Activated CD4-positive, alpha-beta T cell treated with anti-CD3 and anti-CD28 coated beads, Interleukin-2, amount 50 U/mL, for 4 hours (primary cell): ENCODE measurements around the gene DUSP1.
"Not testable (repeated sequence)": the region's sequence is repeated elsewhere in the genome, so short reads cannot be mapped to it uniquely, and the experiment has no call there.

ENCODE experiments used
- DNase-seq, 2 experiments: peaks; one replicate each; pipeline ENCODE4 v3.0.0-alpha.2; 2020

DUSP1 gene, protein sequence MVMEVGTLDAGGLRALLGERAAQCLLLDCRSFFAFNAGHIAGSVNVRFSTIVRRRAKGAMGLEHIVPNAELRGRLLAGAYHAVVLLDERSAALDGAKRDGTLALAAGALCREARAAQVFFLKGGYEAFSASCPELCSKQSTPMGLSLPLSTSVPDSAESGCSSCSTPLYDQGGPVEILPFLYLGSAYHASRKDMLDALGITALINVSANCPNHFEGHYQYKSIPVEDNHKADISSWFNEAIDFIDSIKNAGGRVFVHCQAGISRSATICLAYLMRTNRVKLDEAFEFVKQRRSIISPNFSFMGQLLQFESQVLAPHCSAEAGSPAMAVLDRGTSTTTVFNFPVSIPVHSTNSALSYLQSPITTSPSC

DNA sequence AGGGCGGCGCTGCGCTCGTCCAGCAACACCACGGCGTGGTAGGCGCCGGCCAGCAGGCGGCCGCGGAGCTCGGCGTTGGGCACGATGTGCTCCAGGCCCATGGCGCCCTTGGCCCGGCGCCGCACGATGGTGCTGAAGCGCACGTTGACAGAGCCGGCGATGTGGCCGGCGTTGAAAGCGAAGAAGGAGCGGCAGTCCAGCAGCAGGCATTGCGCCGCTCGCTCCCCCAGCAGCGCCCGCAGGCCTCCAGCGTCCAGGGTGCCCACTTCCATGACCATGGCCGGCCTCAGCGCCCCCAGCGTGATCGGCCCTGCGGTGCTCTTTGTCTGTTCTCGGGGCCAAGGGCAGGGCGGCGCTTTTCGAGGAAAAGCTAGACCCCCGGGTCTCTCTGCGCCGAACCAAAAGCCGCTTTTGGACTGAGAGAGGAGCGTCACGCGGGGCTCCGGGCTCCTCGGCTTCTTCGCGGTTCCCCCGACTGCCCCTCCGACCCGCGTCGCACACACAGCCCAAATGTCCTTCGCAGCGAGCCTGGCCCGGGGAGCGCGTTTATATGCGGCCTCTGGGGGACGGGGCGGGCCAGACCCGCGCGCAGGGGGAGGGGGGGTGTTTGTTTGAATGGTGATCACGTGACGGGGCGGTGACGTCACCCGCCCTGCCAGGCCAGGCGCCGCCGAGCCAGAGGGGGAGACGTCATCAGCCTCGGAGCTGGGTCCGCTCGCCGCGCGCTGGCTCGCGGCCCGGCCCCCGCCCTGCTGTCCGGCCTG, at the start of gene DUSP1:
TSS of gene DUSP1 (minus strand) at position 521 of the 764 bp plus-strand sequence. CDS start at position 278, 243 bp downstream.
- DNase-seq, result peak; percentile 96

DNA sequence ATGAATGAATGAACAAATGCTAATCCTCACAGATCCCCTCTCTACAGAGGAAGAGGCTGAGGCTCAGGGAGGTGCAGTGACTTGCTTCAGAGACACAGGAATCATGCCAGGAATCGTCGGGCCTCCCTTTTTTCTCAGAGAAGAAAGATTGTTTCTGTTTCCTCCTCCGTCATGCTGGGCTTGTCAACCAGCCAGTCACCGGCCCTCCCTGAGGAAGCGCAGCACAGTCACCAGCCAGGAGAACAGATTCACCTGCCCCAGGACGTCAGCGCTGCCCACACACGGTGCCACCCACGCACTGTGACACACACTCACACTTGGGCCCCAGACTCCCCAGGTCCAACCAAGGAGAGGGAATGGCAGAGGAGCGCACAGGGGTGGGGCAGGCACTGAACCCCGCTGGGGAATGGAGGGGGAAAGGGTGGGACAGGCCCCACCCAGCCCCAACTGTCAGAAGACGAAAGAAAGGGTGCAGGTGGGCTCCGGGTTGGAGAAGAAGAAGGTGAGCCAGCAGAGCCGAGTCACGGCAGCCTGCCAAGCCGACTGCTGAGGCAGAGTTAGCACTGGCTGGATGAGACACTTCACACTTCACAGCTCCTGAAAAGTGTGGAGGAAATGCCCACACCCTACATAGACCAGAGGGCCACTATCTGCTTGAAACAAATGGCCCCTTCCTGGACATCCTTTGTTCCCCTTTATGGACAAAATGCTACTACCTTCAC, 49.2 kb upstream of the DUSP1 start:
- DNase-seq, result peak; percentile 54 to 60

DNA sequence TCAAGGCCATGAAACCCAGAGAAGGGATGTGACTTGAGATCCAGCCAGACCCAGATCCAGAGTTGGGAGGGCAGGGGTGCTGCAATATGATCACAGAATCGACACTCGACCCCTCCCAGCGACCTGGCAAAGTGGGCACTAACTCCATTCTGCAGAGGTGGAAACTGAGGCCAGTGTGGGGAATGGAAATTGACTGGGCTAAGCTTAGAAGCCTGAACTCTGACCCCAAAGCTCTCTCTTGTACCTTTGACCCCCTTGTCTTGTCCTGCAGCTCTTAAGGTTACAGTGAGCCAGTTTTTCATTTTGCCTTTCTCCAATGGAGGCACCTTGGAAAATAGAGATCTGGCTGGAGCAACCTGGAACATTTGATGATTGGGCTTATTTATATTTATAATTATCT, 48.6 kb upstream of the DUSP1 start:
- DNase-seq, result no peak

DNA sequence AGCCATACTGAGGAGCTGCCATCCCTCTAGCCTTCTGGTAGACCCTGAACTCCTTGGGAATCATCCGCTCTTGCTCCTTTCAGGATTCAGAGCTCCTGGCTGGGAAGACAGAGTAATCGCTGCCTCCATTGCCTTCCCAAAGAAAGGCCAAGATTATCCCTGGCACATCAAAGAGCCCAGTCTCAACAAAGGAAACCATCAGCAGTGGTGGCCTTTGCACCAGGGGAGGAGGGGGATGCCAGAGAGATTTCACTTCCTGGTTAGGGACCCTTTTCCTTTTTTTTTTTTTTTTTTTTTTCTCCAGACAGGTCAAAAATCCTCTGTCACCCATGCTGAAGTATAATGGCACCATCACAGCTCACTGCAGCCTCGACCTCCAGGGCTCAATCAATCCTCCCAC, 47.1 kb upstream of the DUSP1 start:
- no peak for DNase-seq

DNA sequence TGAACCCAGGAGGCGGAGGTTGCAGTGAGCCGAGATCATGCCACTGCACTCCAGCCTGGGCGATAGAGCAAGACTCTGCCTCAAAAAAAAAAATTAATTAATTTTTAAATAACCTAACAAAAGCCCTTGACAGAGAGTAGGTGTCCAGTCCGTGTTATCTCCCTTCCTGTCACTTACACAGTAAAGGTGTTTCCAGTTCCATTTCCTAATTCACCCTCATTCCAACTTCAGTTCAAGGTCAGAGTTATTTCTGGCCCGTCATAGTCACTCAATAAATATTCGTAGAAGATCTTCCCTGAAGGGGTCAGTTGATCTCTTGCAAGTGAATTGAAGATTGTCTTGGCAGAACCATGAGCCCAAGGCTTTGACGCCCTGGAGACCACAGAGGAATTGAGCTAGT, 46.7 kb upstream of the DUSP1 start:
- no peak for DNase-seq

DNA sequence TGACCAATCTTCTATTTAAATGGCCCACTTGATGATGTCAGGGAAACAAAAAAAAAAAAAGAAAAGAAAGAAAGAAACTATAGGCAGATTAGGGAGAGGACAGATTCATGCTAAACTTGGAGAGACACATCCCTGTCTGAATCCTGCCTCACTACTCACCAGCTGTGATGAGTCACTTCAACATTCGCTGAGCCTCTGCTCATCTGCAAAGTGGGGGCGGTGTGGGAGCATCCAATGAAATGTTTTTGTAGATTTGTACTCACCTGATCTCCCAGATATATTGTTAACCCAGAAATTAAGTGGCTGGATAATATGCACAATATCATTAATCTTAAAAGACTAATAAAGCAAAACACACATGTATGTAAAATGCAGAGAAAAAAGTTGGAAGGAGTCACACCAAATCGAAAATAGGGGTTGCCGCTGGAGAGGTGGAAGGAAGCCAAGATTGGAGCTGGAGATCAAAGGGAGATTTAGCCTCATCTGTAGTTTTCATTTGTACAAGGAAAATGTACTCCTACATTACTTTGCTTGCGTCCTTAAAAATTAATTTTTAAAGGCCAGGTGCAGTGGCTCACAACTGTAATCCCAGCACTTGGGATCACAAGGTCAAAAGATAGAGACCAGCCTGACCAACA, 46.0 kb upstream of the DUSP1 start:
- no peak for DNase-seq

DNA sequence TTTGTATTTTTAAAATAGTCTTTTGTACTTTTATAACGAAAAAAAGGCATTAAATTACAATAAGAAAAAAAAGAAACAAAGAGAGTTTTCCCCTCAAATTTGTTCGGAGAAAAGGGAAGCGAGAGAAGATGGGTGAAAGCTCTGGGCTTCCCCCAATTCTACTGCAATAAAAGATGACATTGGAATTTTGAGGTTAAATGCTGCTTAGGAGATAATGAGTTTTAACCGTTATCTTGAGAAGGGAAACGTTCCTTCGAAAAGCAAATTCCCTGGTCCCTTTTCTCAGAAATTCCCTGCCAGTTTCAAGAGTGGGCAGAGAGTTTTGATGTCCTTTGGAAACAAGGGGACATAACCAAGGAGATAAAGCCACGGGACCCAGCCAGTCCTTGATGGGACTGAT, 44.6 kb upstream of the DUSP1 start:
- no peak for DNase-seq

DNA sequence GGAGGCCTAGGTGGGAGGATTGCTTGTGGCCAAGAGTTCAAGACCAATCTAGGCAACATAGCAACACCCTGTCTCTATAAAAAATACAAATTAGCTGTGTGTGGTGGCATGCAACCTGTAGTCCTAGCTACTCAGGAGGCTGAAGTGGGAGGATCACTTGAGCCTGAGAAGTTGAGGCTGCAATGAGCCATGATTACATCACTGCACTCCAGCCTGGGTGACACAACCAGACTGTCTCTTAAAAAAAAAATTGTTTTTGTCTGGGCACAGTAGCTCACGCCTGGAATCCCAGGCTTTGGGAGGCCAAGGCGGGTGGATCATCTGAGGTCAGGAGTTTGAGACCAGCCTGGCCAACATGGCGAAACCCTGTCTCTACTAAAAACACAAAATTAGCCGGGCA, 40.0 kb upstream of the DUSP1 start:
- not testable (repeated sequence) for DNase-seq

DNA sequence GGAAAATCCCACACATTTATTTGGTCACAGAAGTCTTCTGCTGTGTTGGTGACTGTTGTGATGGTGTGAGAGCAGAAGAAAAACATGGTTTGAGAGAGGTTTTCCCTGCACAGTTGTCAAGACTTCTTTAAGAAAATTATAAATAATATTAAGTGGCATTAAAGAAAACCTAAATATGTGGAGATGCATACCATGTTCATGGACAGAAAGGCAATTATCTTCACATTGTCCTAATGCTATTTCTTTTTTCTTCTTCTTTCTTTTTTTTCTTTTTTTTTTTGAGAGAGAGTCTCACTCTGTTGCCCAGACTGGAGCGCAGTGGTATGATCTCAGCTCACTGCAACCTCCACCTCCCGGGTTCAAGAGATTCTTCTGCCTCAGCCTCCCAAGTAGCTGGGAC, 38.8 kb upstream of the DUSP1 start:
- DNase-seq, result no peak

DNA sequence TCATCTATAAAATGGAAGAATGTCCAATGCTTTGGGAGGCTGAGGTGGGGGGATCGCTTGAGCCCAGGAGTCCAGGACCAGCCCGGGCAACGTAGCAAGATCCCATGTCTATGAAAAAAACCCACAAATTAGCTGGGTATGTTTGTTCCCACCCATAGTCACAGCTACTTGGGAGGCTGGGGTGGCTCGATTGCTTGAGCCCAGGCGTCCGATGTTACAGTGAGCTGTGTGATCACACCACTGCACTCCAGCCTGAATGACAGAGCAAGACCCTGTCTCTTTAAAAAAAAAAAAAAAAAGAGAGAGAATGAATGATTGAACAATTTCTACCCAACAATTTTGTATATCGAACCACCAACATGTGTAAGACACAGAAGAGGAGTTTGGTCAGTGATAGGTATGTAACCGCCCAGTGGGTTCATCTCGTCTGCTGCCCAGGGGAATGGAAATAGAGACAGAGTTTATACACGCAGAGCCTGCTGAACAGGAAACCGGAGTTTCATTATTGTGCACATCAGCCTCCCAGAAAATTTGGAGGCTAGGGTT, 36.8 kb upstream of the DUSP1 start:
- no peak for DNase-seq

DNA sequence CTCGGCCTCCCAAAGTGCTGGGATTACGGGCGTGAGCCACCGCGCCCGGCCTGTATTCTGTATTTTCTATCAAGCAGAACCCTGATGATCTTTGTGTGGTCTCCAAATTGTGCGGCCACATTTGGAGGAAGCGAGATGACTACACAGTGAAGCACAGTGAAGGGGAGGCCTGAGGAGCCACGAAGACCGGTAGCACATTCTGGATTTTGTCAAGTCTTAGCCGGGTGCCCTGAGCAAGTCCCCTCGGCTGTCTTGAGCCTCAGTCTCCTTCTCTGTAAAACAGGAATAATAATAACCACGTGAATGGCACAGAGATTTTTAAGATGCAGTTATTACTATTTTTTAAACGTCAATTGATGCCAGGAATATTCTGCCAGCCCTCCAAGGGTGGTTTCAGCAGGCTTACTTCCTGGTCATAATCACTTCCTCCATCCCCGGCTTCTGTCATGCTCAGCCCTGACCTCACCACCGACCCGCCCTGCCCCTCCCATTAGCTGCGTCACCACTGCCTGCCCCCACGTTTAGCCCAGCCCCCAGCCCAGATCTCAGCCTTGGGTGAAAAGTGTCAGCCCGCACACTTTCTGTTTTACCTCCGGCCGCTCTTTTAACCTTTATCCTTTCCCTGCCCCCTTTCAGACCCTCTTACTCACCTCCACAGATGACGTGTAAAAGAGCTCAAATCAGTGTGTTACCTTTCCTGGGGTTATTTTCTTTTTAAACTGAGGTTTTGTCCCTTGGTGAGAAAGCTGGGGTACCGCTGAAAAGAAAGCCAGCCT, 36.1 kb upstream of the DUSP1 start:
- peak; percentile 85 to 88 for DNase-seq

DNA sequence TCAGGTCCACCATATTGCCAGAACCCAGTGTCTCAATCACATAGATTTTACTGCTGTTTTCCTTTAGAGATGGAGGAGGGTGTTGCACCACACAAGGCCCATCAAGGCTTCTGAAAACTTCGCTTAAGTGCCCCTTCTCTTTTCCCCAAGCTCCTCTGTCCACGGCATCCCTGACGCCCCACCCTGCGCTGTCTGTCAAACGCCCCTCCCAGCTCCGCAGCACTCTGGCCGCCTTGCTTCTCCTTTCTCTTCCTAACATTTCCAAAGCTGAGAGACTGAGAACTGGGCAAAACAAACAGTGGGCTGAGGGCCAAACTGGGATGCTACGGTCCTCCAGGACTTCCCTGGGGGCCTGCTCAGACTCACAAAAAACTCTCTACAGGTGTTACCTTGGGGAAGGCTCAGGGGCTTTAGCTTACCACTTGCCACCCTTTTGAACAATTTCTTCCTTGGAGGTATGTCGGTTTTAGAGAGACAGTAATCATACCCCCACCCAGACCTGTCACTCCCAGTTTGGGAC, 34.8 kb upstream of the DUSP1 start:
- DNase-seq, result no peak

DNA sequence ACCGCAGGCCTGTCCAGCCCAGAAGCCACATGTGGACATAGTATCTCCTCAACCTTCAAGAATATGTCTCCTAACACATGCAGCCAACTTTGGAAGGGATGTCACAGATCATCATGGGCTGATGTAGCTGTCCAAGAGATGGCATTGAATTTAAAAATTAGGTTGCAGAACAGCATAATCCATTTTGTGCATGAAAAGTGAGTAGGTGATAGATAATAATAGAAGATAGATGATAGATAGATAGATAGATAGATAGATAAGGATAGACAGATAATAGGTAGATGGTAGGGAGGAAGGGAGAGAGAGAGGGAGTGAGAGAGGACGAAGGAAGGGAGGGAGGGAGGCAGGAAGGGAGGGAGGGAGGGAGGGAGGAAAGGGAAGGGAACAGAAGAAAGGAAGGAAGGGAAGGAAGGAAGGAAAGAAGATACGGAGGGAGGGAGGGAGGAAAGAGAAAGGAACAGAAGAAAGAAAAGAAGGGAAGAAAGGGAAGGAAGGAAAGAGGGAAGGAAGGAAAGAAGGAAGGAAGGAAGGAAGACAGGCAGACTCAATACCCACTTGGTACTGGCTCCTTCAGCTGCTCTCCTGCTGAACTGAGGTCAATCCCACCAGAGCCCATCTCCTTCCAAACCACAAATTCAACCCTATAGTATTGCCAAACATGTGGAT, 34.2 kb upstream of the DUSP1 start:
- DNase-seq, result no peak

DNA sequence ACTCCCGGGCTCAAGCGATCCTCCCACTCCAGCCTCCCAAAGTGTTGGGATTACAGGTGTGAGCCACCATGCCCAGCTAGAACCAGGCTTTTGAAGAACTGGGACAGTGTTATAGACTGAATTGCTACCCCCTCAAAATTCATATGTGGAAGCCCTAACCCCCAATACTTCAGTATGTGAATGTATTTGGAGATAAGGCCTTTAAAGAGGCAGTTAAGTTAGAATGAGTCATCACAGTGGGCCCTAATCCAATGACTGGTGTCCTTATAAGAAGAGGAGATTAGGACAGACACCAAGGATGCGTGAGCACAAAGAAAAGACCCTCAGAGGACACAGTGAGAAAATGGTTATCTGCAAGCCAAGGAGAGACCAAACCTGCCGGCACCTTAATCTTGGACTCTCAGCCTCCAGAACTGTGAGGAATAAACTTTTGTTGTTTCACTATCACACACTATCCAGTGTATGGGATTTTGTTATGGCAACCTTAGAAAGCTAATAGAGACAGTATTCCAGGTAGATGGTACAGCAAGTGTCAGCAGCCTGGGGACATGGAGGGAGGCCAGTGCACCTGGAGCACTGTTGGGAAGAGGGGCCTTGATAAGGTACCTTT, 31.7 kb upstream of the DUSP1 start:
- no peak for DNase-seq

DNA sequence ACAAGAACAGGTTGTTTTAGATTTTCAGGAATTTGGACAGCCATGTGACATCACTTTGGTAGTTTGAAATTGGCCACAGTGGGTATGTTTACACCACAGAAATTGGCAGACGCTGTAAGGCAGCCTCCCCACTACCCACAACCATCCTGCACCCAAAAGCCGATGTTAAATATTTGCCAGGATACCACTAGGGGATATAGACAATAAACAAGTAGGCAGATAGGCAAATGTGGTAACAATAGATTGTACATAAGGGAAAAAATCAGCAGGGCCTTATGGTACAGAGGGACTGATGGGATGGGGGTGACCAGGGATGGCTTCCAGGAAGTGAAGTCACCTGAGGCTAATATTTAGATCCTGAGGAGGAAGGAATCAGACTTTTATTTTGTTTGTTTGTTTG, 31.1 kb upstream of the DUSP1 start:
- DNase-seq, result no peak

DNA sequence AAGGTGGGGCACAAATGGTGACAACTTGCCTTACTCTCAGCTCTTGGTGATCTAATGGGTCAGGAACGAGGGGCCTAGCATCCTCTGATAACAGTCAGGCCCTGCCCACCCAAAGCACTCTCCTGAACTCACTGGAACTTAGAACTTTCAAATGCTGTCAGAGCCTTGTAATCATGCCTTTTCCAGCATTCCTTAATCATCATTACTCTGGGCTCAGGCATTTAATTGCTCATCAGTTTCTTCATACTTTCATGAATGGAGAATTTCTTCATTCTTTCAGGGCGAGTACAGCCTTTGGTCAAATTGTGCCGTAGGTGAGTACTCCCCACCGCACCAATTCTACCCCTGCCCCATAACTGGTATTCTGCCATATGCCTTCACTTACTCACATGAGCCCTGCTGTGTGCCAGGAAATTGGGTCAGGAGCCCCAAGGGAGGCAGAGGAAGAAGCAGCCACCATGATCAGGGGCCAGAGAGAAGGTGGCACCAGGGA, 30.2 kb upstream of the DUSP1 start:
- no peak for DNase-seq

DNA sequence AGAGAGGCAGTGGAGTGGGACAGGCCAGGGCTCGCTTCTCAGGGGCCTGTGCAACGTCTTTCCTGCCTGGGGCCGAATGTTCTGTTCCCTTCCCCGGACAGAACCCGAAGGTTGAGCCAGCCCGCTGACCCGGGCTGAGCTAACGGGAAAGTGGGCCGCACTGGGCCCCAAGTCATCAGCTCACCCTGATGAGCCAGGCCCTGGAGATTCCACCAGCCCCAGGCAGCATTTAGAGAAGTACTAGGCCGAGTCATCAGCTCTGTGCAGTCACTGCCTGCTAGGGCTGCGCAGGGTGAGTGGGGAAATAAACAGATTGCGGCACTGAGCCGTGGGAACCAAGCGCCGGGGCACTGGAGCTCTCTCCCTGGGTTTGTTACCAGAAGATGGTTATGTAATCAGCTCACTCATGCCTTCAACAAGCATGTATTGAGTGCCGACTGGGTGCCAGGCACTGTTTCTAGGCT, 29.1 kb upstream of the DUSP1 start:
- DNase-seq, result no peak

DNA sequence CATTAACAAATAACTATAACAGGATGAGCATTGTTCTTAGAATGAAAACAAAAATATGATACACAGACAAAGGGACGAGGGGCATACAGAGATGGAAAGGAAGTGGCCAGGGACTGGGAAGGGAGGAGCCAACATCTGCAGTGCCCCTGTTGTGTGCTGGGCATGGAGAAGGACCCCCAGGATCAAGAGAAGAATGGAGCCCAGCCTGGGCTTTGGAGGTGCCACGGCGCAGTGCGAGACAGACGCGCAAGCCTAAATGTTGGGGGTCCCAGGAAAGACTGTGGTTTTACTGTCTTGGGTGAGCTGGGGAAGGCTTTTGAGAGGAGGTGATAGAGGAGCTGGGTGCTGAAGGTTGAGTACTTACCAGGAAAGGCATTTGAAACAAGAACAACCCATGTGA, 28.4 kb upstream of the DUSP1 start:
- DNase-seq, result no peak

DNA sequence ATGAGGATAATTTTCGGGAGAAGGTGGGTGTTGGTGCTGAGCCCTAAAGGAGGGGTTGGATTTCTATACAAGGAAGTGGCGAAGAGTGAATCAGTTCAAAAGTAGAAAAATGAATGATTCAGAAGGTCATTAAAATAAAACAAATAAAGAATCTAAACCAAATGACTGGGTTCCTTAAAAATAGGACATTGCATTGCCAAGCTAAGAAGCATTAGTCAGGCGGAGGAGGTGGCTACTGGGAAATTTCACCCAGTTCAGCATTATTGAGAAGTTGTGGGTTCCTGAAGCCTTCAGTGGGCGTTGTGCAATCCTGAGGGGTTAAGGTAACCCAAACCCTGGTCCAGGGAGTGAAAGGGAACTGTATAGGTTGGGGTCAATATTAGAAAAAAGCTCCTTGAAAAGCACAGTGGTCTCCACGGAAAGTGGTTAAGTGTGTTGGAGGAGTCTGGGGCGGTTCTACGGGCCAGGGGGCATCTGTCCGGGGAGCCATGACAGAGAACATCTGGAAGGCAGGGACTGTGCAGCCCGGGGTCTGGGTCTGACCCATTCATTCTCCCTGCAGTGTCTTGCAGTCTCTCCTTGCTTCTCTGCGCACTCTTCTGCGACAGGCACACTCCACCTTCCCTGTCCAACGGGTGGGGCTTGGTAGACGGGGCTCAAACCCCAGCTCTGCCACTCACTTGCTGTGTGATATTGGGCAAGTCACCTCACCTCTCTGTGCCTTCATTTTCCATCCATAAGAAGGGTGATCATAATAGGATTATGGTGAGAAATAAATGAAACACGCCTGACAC, 27.6 kb upstream of the DUSP1 start:
- no peak for DNase-seq

DNA sequence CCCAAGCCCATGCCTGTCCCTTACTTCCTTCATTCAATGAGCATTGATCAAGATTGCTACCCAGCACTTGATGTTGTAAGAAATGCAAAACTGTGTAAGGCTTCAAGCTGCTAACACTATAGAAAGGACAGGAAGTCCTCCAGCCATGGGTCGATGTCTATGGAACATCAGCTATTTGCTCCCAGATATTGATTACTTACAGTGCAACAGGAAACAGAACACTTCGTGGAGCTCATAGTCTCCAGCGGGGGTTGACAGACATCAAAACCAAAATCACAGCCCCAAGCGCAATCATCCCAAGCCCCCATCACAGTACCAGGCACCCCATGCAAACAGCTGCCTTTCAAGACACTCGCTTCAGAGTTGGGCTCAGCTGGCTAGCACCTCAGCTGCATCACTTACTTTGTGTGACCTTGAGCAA, 26.8 kb upstream of the DUSP1 start:
- no peak for DNase-seq
